ENCODE results near the gene LTBP1. TPM values are rescaled to one million over a fixed set of nuclear protein-coding genes. Genes with fewer than 3 reads are reported as not detected.

Gene LTBP1
- total RNA-seq, 2 experiments from 2014 or later: 0.18 TPM; not detected in 1

DNA sequence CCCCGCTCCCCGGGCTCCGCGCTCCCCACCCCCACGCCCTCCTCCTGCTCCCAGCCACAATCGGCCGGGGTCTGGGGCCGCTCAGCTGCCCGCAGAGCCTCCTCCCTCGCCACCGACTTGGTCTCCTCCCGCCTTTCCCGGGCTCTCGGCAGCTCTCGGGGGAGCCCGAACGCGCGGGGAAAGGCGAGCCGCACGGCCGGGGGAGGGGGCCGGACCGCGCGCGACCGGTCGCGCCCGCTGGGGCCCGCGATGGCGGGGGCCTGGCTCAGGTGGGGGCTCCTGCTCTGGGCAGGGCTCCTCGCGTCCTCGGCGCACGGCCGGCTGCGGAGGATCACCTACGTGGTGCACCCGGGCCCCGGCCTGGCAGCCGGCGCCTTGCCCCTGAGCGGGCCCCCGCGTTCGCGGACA, 327 bp downstream of the LTBP1 start:
- H3K36me3 Mint-ChIP-seq (ENCODE audit: low read depth): no peaks in the 10 kb centered on the region
- no peak overlapping the region for H3K4me3 Mint-ChIP-seq
- peaks cover 6% of the 10 kb centered on the region for H3K4me1 Mint-ChIP-seq (ENCODE audit: low read depth)
- ATAC-seq (peak; percentile 20), DNase-seq (peak; percentile 9)
- POLR2A ChIA-PET: no interaction called here
- CTCF ChIA-PET: no interaction called here
- intact Hi-C loops (cut with micrococcal nuclease): loop anchor here (5.0 to 10.0 kb wide), 2 partner anchors 172 to 395 kb away; no protein-coding TSS in a partner anchor
- H3K27me3 Mint-ChIP-seq: peaks cover 46% of the 10 kb centered on the region
- no peak for TF ChIP-seq CTCF (IDR thresholded peaks at IDR 0.05)
- H3K9me3 Mint-ChIP-seq: no peaks in the 10 kb centered on the region
- H3K27ac Mint-ChIP-seq: no peak overlapping the region

DNA sequence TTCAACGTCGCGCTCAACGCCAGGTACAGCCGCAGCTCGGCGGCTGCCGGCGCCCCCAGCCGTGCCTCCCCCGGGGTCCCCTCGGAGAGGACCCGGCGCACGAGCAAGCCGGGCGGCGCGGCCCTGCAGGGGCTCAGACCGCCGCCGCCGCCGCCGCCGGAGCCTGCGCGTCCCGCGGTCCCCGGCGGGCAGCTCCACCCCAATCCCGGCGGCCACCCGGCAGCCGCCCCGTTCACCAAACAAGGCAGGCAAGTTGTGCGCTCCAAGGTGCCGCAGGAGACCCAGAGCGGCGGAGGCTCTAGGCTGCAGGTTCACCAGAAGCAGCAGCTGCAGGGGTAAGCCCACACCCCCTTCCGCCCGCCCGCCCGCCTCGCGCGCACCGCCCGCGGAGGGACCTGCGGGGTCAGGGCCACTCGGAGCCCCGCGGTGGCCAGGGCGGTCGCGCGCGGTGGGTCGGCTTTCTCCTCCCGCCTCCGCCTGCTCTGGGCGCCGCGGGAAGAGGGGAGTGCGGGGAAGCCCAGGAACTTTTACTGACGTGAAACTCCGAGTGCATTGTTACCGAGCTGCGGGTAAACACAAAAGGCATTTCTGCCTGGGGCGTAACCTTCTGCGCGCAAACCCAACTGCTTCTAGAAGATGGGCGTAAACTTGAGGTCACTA, 861 bp downstream of the LTBP1 start:
- POLR2A ChIA-PET: no interaction called here
- no peaks in the 10 kb centered on the region for H3K36me3 Mint-ChIP-seq (ENCODE audit: low read depth)
- H3K9me3 Mint-ChIP-seq: no peaks in the 10 kb centered on the region
- peak; percentile 46 for ATAC-seq
- TF ChIP-seq CTCF (IDR thresholded peaks at IDR 0.05): no peak
- CTCF ChIA-PET: no interaction called here
- H3K27ac Mint-ChIP-seq: no peak overlapping the region
- H3K27me3 Mint-ChIP-seq: peaks cover 46% of the 10 kb centered on the region
- H3K4me1 Mint-ChIP-seq (ENCODE audit: low read depth): peaks cover 6% of the 10 kb centered on the region
- intact Hi-C loops (cut with micrococcal nuclease): loop anchor here (5.0 to 10.0 kb wide), 2 partner anchors 173 to 395 kb away; no protein-coding TSS in a partner anchor
- DNase-seq: peak; percentile 30
- H3K4me3 Mint-ChIP-seq: peak overlapping the region; percentile 43

GRCh38 chr2:32948266-32948665, 1.5 kb downstream of the LTBP1 start:
- ATAC-seq (no peak), DNase-seq (no peak)
- intact Hi-C loops (cut with micrococcal nuclease): loop anchor here (5.0 to 10.0 kb wide), 2 partner anchors 173 to 396 kb away; no protein-coding TSS in a partner anchor
- no peaks in the 10 kb centered on the region for H3K9me3 Mint-ChIP-seq
- no peak for TF ChIP-seq CTCF (IDR thresholded peaks at IDR 0.05)
- H3K4me1 Mint-ChIP-seq (ENCODE audit: low read depth): peaks cover 6% of the 10 kb centered on the region
- CTCF ChIA-PET: no interaction called here
- POLR2A ChIA-PET: no interaction called here
- H3K27ac Mint-ChIP-seq: no peak overlapping the region
- no peaks in the 10 kb centered on the region for H3K36me3 Mint-ChIP-seq (ENCODE audit: low read depth)
- peak overlapping the region; percentile 43 for H3K4me3 Mint-ChIP-seq
- H3K27me3 Mint-ChIP-seq: peaks cover 46% of the 10 kb centered on the region

DNA sequence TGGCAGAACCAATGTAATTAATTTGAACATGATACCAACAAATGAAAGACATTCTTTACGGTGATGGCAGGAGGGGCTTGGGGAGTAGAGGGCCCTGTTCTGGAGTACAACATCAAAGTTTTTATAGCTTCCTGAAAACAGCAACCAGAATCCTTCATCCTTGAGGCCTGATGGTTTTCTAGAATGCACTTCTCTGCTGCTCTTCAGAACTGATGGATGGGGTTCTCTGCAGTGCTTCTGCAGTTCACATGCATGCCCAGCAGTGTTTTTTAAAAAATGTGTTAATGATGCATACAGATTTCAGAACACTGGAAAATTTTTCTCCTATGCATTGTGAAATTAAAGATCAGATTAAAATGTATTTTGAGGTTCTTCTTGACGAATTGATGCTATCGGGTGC, 2.5 kb downstream of the LTBP1 start:
- ChIA-PET POLR2A (no interaction called here), CTCF (no interaction called here)
- Mint-ChIP-seq H3K27ac (no peak overlapping the region), H3K4me1 (ENCODE audit: low read depth) (peaks cover 6% of the 10 kb centered on the region), H3K36me3 (ENCODE audit: low read depth) (no peaks in the 10 kb centered on the region), H3K4me3 (no peak overlapping the region), H3K9me3 (no peaks in the 10 kb centered on the region), H3K27me3 (peaks cover 46% of the 10 kb centered on the region)
- ATAC-seq (no peak), DNase-seq (no peak)
- TF ChIP-seq CTCF (IDR thresholded peaks at IDR 0.05): no peak
- intact Hi-C loops (cut with micrococcal nuclease): loop anchor here (5.0 to 10.0 kb wide), 2 partner anchors 174 to 397 kb away; no protein-coding TSS in a partner anchor

GRCh38 chr2:32951672-32952071, 4.9 kb downstream of the LTBP1 start:
- ChIA-PET POLR2A (interaction anchor here (0.5 kb wide), 1 partner anchor 365 kb away, joined by 3 read pairs; no protein-coding TSS in a partner anchor), CTCF (no interaction called here)
- peaks cover 6% of the 10 kb centered on the region for H3K4me1 Mint-ChIP-seq (ENCODE audit: low read depth)
- H3K36me3 Mint-ChIP-seq (ENCODE audit: low read depth): no peaks in the 10 kb centered on the region
- no peaks in the 10 kb centered on the region for H3K9me3 Mint-ChIP-seq
- H3K27me3 Mint-ChIP-seq: peaks cover 38% of the 10 kb centered on the region
- no peak overlapping the region for H3K4me3 Mint-ChIP-seq
- TF ChIP-seq CTCF (IDR thresholded peaks at IDR 0.05): no peak
- no peak for DNase-seq
- ATAC-seq: no peak
- intact Hi-C loops (cut with micrococcal nuclease): no loop called here
- no peak overlapping the region for H3K27ac Mint-ChIP-seq
